DMS 273 (cell line): ENCODE data around the gene PRKN.

Experiments
- DNase-seq: peaks from one replicate; lab custom pipeline; 2025; ENCODE audit not compliant: unreplicated experiment; lab: John Stamatoyannopoulos, UW

The PRKN gene

GRCh38 chr6:161748535-161749416 lies 978.8 kb downstream of the PRKN start:
- peak; percentile 68 for DNase-seq

- DNase-seq: no peak
Observed at GRCh38 chr6:161747506-161747905, 980.1 kb downstream of the PRKN start.

- DNase-seq: no peak
Observed at GRCh38 chr6:161745594-161746141, 981.9 kb downstream of the PRKN start.

- DNase-seq: no peak
Observed at GRCh38 chr6:161745128-161745527, 982.4 kb downstream of the PRKN start.

GRCh38 chr6:161744211-161745067 lies 983.1 kb downstream of the PRKN start:
- DNase-seq: no peak

- no peak for DNase-seq
Observed at GRCh38 chr6:161743509-161744178, 983.9 kb downstream of the PRKN start.

- DNase-seq: no peak
Observed at GRCh38 chr6:161740486-161740885, 987.1 kb downstream of the PRKN start.

GRCh38 chr6:161736781-161737292 lies 990.7 kb downstream of the PRKN start:
- DNase-seq: no peak

- no peak for DNase-seq
Observed at GRCh38 chr6:161736326-161736725, 991.2 kb downstream of the PRKN start.

GRCh38 chr6:161732594-161732993 lies 995.0 kb downstream of the PRKN start:
- no peak for DNase-seq

GRCh38 chr6:161727083-161727833 lies 1000.3 kb downstream of the PRKN start:
- DNase-seq: no peak

- no peak for DNase-seq
Observed at GRCh38 chr6:161722394-161722793, 1005.2 kb downstream of the PRKN start.

- no peak for DNase-seq
Observed at GRCh38 chr6:161721511-161721910, 1006.1 kb downstream of the PRKN start.

- DNase-seq: no peak
Observed at GRCh38 chr6:161716176-161716575, 1011.4 kb downstream of the PRKN start.

- DNase-seq: no peak
Observed at GRCh38 chr6:161711938-161712337, 1015.6 kb downstream of the PRKN start.

GRCh38 chr6:161711515-161711914 lies 1016.1 kb downstream of the PRKN start:
- DNase-seq: no peak

GRCh38 chr6:161710698-161711097 lies 1016.9 kb downstream of the PRKN start:
- DNase-seq: no peak

- DNase-seq: no peak
Observed at GRCh38 chr6:161701056-161701455, 1026.5 kb downstream of the PRKN start.

- DNase-seq: no peak
Observed at GRCh38 chr6:161696801-161697200, 1030.8 kb downstream of the PRKN start.

- DNase-seq: peak; percentile 50
Observed at GRCh38 chr6:161694995-161695394, 1032.6 kb downstream of the PRKN start.
